Activated gamma-delta T cell treated with anti-CD3 and anti-CD28 coated beads, Interleukin-2, amount 50 U/mL, for 16 hours (primary cell): ENCODE measurements around the gene PCDHB15.

Source experiments
- DNase-seq: peaks from one replicate; pipeline ENCODE4 v3.0.0-alpha.2; 2020; ENCODE audit warnings: low read depth

PCDHB15 gene

DNA sequence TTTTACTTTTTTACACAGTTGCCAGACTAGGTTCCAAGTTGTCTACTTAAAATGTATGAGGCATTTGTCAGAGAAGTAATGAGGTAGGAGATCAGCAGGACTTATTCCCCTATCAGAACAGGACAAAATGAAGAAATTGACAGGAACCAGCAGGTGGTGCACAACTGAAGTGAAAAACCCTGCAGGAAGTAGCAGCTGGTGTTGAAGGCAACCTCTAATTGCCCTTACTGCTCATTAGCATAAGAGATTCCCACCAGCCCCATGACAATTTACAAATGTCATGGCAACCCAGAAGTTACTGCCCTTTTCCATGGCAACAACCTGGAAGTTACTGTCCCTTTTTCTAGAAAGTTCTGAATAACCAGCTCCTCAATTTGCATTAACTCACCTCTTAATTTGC lies 5.4 kb downstream of the PCDHB15 start:
- no peak for DNase-seq

DNA sequence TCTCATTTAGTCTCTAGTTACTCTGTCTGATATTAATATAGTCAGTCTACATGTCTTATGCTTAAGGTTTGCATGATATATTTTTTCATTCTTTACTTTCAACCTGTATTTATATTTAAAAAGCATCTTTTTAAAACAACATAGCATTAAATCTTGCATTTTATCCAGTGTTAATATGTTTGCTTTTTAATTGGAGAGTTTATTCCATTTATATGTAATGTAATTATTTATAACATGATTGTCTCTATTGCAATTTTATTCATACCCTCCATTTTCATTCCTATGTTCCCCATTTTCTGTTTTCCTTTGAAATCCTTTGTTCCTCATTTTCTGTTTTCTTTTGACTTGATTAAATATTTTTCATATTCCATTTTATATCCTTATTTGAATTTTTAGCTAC lies 13.3 kb downstream of the PCDHB15 start:
- DNase-seq = no peak

GRCh38 chr5:141258948-141259347 lies 13.8 kb downstream of the PCDHB15 start:
- DNase-seq = no peak

- no peak for DNase-seq
Observed at GRCh38 chr5:141260458-141261237, 15.5 kb downstream of the PCDHB15 start.

DNA sequence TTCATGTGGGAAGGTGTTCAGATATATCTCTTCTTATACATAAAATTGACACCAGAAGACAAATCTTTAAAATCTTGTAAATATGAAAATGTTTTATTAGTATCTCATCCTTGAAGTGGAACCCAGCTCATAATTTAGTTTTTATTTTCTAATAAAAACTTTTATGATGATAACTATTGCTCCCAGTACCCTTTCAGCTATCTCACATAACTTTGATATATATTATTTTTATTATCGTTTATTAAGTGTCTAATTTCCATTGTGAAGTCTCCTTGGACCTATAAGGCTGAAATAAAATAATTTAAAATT lies 16.0 kb downstream of the PCDHB15 start:
- DNase-seq = no peak

- no peak for DNase-seq
Observed at GRCh38 chr5:141269195-141269594, 24.0 kb downstream of the PCDHB15 start.

DNA sequence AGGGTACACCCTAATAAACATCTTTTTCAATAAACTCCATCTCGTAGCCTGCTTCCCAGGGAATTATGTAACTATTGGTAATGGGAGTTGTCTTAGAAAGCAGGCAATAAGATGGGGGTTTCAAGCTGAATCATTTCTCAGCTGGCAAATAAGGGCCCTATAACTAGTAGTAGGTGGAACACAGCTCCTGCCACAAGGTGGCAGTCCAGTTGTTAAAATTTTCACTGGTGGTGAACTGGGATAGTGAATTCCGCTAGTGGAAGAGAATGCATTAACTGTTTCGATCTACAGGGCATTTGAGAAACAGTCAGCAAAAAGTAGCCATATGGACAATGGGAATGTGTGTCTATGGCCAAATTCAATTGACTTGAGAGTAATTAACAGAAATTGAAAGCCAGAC lies 27.7 kb downstream of the PCDHB15 start:
- DNase-seq = no peak

GRCh38 chr5:141298376-141298775 lies 53.2 kb downstream of the PCDHB15 start:
- DNase-seq = no peak
